Activated naive CD4-positive, alpha-beta T cell treated with anti-CD3 and anti-CD28 coated beads, Interleukin-2, amount 50 U/mL, for 24 hours (primary cell): ENCODE measurements around the gene ASIC4.

Experiments used
- H3K27ac Mint-ChIP-seq: one replicate; pipeline ENCODE4 v1.8.0; 2021; ENCODE audit warnings: mild to moderate bottlenecking, mixed read lengths
- H3K27me3 Mint-ChIP-seq: one replicate; pipeline ENCODE4 v1.8.0; 2021; ENCODE audit warnings: mixed read lengths
- H3K36me3 Mint-ChIP-seq: one replicate; pipeline ENCODE4 v1.8.0; 2021; ENCODE audit warnings: mixed read lengths
- H3K4me1 Mint-ChIP-seq: one replicate; pipeline ENCODE4 v1.8.0; 2021; ENCODE audit warnings: mixed read lengths
- H3K4me3 Mint-ChIP-seq: one replicate; pipeline ENCODE4 v1.8.0; 2021; ENCODE audit warnings: mild to moderate bottlenecking, mixed read lengths
- H3K9me3 Mint-ChIP-seq: one replicate; pipeline ENCODE4 v1.8.0; 2021; ENCODE audit warnings: mixed read lengths

ASIC4 gene

GRCh38 chr2:219514836-219515235, 554 bp downstream of the ASIC4 start:
- Mint-ChIP-seq H3K4me3 (no peak overlapping the region), H3K27me3 (peaks cover 54% of the 10 kb centered on the region), H3K9me3 (no peaks in the 10 kb centered on the region), H3K27ac (no peak overlapping the region), H3K36me3 (no peaks in the 10 kb centered on the region), H3K4me1 (peaks cover 17% of the 10 kb centered on the region)

GRCh38 chr2:219515874-219516629, 1.8 kb downstream of the ASIC4 start:
- Mint-ChIP-seq H3K27me3 (peaks cover 51% of the 10 kb centered on the region), H3K4me1 (peaks cover 11% of the 10 kb centered on the region), H3K36me3 (no peaks in the 10 kb centered on the region), H3K27ac (no peak overlapping the region), H3K9me3 (no peaks in the 10 kb centered on the region), H3K4me3 (no peak overlapping the region)

GRCh38 chr2:219516888-219517287, 2.6 kb downstream of the ASIC4 start:
- H3K36me3 Mint-ChIP-seq = no peaks in the 10 kb centered on the region
- peaks cover 57% of the 10 kb centered on the region for H3K27me3 Mint-ChIP-seq
- peaks cover 18% of the 10 kb centered on the region for H3K4me1 Mint-ChIP-seq
- H3K9me3 Mint-ChIP-seq = no peaks in the 10 kb centered on the region
- H3K4me3 Mint-ChIP-seq = no peak overlapping the region
- H3K27ac Mint-ChIP-seq = no peak overlapping the region

- Mint-ChIP-seq H3K9me3 (no peaks in the 10 kb centered on the region), H3K36me3 (no peaks in the 10 kb centered on the region), H3K27ac (no peak overlapping the region), H3K27me3 (peaks cover 52% of the 10 kb centered on the region), H3K4me1 (peaks cover 23% of the 10 kb centered on the region), H3K4me3 (no peak overlapping the region)
Observed at GRCh38 chr2:219517954-219518778, 3.9 kb downstream of the ASIC4 start.

GRCh38 chr2:219519526-219519916, 5.2 kb downstream of the ASIC4 start:
- H3K4me1 Mint-ChIP-seq = peaks cover 17% of the 10 kb centered on the region
- no peak overlapping the region for H3K4me3 Mint-ChIP-seq
- no peak overlapping the region for H3K27ac Mint-ChIP-seq
- H3K27me3 Mint-ChIP-seq = peaks cover 49% of the 10 kb centered on the region
- H3K9me3 Mint-ChIP-seq = no peaks in the 10 kb centered on the region
- no peaks in the 10 kb centered on the region for H3K36me3 Mint-ChIP-seq

- Mint-ChIP-seq H3K36me3 (no peaks in the 10 kb centered on the region), H3K27me3 (peaks cover 51% of the 10 kb centered on the region), H3K4me3 (no peak overlapping the region), H3K9me3 (no peaks in the 10 kb centered on the region), H3K27ac (no peak overlapping the region), H3K4me1 (peaks cover 17% of the 10 kb centered on the region)
Observed at GRCh38 chr2:219520079-219520478, 5.8 kb downstream of the ASIC4 start.

GRCh38 chr2:219521066-219521880, 7.0 kb downstream of the ASIC4 start:
- Mint-ChIP-seq H3K27ac (no peak overlapping the region), H3K4me3 (peak overlapping the region; percentile 37), H3K36me3 (no peaks in the 10 kb centered on the region), H3K4me1 (peaks cover 17% of the 10 kb centered on the region), H3K27me3 (peaks cover 51% of the 10 kb centered on the region), H3K9me3 (no peaks in the 10 kb centered on the region)

GRCh38 chr2:219522111-219523030, 8.1 kb downstream of the ASIC4 start:
- no peak overlapping the region for H3K4me3 Mint-ChIP-seq
- peaks cover 17% of the 10 kb centered on the region for H3K4me1 Mint-ChIP-seq
- no peaks in the 10 kb centered on the region for H3K36me3 Mint-ChIP-seq
- H3K27me3 Mint-ChIP-seq = peaks cover 54% of the 10 kb centered on the region
- no peaks in the 10 kb centered on the region for H3K9me3 Mint-ChIP-seq
- H3K27ac Mint-ChIP-seq = peak overlapping the region; percentile 18

- Mint-ChIP-seq H3K36me3 (no peaks in the 10 kb centered on the region), H3K4me1 (peaks cover 17% of the 10 kb centered on the region), H3K27me3 (peaks cover 52% of the 10 kb centered on the region), H3K4me3 (peak overlapping the region; percentile 38), H3K9me3 (no peaks in the 10 kb centered on the region), H3K27ac (no peak overlapping the region)
Observed at GRCh38 chr2:219523031-219523671, 8.9 kb downstream of the ASIC4 start.

GRCh38 chr2:219524817-219525216, 10.5 kb downstream of the ASIC4 start:
- peaks cover 17% of the 10 kb centered on the region for H3K4me1 Mint-ChIP-seq
- H3K9me3 Mint-ChIP-seq = no peaks in the 10 kb centered on the region
- no peak overlapping the region for H3K4me3 Mint-ChIP-seq
- H3K27ac Mint-ChIP-seq = no peak overlapping the region
- H3K36me3 Mint-ChIP-seq = no peaks in the 10 kb centered on the region
- H3K27me3 Mint-ChIP-seq = peaks cover 60% of the 10 kb centered on the region

GRCh38 chr2:219525533-219526232, 11.4 kb downstream of the ASIC4 start:
- Mint-ChIP-seq H3K27me3 (peaks cover 58% of the 10 kb centered on the region), H3K36me3 (no peaks in the 10 kb centered on the region), H3K4me3 (no peak overlapping the region), H3K9me3 (no peaks in the 10 kb centered on the region), H3K27ac (no peak overlapping the region), H3K4me1 (peaks cover 17% of the 10 kb centered on the region)

- Mint-ChIP-seq H3K27me3 (peaks cover 55% of the 10 kb centered on the region), H3K4me1 (peaks cover 14% of the 10 kb centered on the region), H3K9me3 (no peaks in the 10 kb centered on the region), H3K4me3 (no peak overlapping the region), H3K36me3 (no peaks in the 10 kb centered on the region), H3K27ac (no peak overlapping the region)
Observed at GRCh38 chr2:219526320-219527075, 12.2 kb downstream of the ASIC4 start.

- no peaks in the 10 kb centered on the region for H3K36me3 Mint-ChIP-seq
- H3K4me1 Mint-ChIP-seq = peaks cover 9% of the 10 kb centered on the region
- H3K27me3 Mint-ChIP-seq = peaks cover 50% of the 10 kb centered on the region
- H3K9me3 Mint-ChIP-seq = no peaks in the 10 kb centered on the region
- H3K4me3 Mint-ChIP-seq = no peak overlapping the region
- H3K27ac Mint-ChIP-seq = no peak overlapping the region
Observed at GRCh38 chr2:219527076-219527394, 12.8 kb downstream of the ASIC4 start.
